Stimulated activated CD8-positive, alpha-beta memory T cell treated with anti-CD3 and anti-CD28 coated beads, Interleukin-2, amount 100 ng/mL, for 48 hours (primary cell): ENCODE results near the gene MOCS2.
"Not testable (repeated sequence)": the region's sequence is repeated elsewhere in the genome, so short reads cannot be mapped to it uniquely, and the experiment has no call there.

Source experiments
- DNase-seq, 2 donors: peaks; one replicate each; pipeline ENCODE4 v3.0.0-alpha.2; 2020; ENCODE audit warnings: low read depth in 2 of 2

Gene MOCS2

GRCh38 chr5:53109443-53110127, at the start of gene MOCS2:
Gene MOCS2 (minus strand): TSS chr5:53109757. CDS start chr5:53107174, 2,583 bp downstream.
- peak; percentile 83 to 84 for DNase-seq

GRCh38 chr5:53151713-53152458, 42.3 kb upstream of the MOCS2 start:
- DNase-seq, result no peak

GRCh38 chr5:53133020-53133419, 23.5 kb upstream of the MOCS2 start:
- DNase-seq, result no peak

- DNase-seq, result no peak
These were observed 20.7 kb upstream of the MOCS2 start for GRCh38 chr5:53130266-53130665.

- DNase-seq, result no peak
These were observed 18.9 kb upstream of the MOCS2 start for GRCh38 chr5:53128481-53128880.

- no peak for DNase-seq
These were observed 17.6 kb upstream of the MOCS2 start for GRCh38 chr5:53127107-53127506.

- no peak for DNase-seq
These were observed 17.0 kb upstream of the MOCS2 start for GRCh38 chr5:53126521-53126920.

GRCh38 chr5:53123702-53124101, 14.1 kb upstream of the MOCS2 start:
- DNase-seq, result no peak

- DNase-seq, result no peak
These were observed 10.6 kb upstream of the MOCS2 start for GRCh38 chr5:53120165-53120564.

- no peak for DNase-seq
These were observed 9.3 kb upstream of the MOCS2 start for GRCh38 chr5:53118879-53119278.

- DNase-seq, result no peak
These were observed 7.0 kb upstream of the MOCS2 start for GRCh38 chr5:53116597-53116996.

- DNase-seq, result no peak
These were observed 5.4 kb upstream of the MOCS2 start for GRCh38 chr5:53114988-53115387.

- DNase-seq, result no peak
These were observed 4.4 kb upstream of the MOCS2 start for GRCh38 chr5:53113947-53114346.

GRCh38 chr5:53112909-53113308, 3.4 kb upstream of the MOCS2 start:
- DNase-seq, result no peak

GRCh38 chr5:53112307-53112706, 2.8 kb upstream of the MOCS2 start:
- not testable (repeated sequence) for DNase-seq

GRCh38 chr5:53111139-53111538, 1.6 kb upstream of the MOCS2 start:
- DNase-seq, result no peak

GRCh38 chr5:53110156-53110555, 599 bp upstream of the MOCS2 start:
- DNase-seq, result no peak

- no peak for DNase-seq
These were observed 508 bp downstream of the MOCS2 start for GRCh38 chr5:53109056-53109442.

GRCh38 chr5:53105611-53106300, 3.8 kb downstream of the MOCS2 start:
- no peak for DNase-seq

- no peak for DNase-seq
These were observed 9.0 kb downstream of the MOCS2 start for GRCh38 chr5:53100606-53101005.

- no peak for DNase-seq
These were observed 10.0 kb downstream of the MOCS2 start for GRCh38 chr5:53099546-53099945.

- DNase-seq, result peak; percentile 19 to 59
These were observed 13.5 kb downstream of the MOCS2 start for GRCh38 chr5:53095931-53096525.
